ENCODE measurements around the gene ARHGAP23.

Gene ARHGAP23, protein sequence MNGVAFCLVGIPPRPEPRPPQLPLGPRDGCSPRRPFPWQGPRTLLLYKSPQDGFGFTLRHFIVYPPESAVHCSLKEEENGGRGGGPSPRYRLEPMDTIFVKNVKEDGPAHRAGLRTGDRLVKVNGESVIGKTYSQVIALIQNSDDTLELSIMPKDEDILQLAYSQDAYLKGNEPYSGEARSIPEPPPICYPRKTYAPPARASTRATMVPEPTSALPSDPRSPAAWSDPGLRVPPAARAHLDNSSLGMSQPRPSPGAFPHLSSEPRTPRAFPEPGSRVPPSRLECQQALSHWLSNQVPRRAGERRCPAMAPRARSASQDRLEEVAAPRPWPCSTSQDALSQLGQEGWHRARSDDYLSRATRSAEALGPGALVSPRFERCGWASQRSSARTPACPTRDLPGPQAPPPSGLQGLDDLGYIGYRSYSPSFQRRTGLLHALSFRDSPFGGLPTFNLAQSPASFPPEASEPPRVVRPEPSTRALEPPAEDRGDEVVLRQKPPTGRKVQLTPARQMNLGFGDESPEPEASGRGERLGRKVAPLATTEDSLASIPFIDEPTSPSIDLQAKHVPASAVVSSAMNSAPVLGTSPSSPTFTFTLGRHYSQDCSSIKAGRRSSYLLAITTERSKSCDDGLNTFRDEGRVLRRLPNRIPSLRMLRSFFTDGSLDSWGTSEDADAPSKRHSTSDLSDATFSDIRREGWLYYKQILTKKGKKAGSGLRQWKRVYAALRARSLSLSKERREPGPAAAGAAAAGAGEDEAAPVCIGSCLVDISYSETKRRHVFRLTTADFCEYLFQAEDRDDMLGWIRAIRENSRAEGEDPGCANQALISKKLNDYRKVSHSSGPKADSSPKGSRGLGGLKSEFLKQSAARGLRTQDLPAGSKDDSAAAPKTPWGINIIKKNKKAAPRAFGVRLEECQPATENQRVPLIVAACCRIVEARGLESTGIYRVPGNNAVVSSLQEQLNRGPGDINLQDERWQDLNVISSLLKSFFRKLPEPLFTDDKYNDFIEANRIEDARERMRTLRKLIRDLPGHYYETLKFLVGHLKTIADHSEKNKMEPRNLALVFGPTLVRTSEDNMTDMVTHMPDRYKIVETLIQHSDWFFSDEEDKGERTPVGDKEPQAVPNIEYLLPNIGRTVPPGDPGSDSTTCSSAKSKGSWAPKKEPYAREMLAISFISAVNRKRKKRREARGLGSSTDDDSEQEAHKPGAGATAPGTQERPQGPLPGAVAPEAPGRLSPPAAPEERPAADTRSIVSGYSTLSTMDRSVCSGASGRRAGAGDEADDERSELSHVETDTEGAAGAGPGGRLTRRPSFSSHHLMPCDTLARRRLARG (N-terminal part only)

GRCh38 chr17:38428112-38428642 lies at the start of gene ARHGAP23:
Gene ARHGAP23 (plus strand): TSS chr17:38428464. CDS start chr17:38428486, 22 bp downstream.
- in situ Hi-C loops (cut with HindIII; ENCODE audit: low sequenced_read_pairs): no loop called here

- in situ Hi-C loops (cut with HindIII; ENCODE audit: low sequenced_read_pairs): no loop called here
Observed at GRCh38 chr17:38379448-38379847, 48.8 kb upstream of the ARHGAP23 start.

GRCh38 chr17:38395090-38395489 lies 33.2 kb upstream of the ARHGAP23 start:
- in situ Hi-C loops (cut with HindIII; ENCODE audit: low sequenced_read_pairs): no loop called here

- in situ Hi-C loops (cut with HindIII; ENCODE audit: low sequenced_read_pairs): no loop called here
Observed at GRCh38 chr17:38397227-38397626, 31.0 kb upstream of the ARHGAP23 start.

- in situ Hi-C loops (cut with HindIII; ENCODE audit: low sequenced_read_pairs): no loop called here
Observed at GRCh38 chr17:38400286-38400685, 28.0 kb upstream of the ARHGAP23 start.

GRCh38 chr17:38401459-38401858 lies 26.8 kb upstream of the ARHGAP23 start:
- in situ Hi-C loops (cut with HindIII; ENCODE audit: low sequenced_read_pairs): no loop called here

DNA sequence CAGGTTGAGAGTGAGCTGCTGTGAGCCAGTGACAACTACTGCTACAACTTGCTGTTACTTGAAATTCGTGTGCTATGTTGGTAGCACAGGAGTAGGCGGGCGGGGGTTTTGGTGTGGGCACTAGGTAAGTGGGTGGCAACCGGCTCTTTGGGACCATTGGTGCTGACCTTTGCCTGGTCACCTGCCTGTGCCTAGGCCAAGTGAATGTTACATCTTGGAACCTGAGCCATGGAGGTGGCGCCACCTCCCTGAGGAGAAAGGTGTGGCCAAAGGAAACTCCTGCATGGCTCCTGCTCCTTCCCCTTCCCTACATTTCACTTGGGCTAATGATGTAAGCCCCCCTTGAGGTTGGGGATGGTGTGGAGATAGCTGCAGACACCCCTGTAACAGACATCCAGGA lies 25.4 kb upstream of the ARHGAP23 start:
- in situ Hi-C loops (cut with HindIII; ENCODE audit: low sequenced_read_pairs): no loop called here

DNA sequence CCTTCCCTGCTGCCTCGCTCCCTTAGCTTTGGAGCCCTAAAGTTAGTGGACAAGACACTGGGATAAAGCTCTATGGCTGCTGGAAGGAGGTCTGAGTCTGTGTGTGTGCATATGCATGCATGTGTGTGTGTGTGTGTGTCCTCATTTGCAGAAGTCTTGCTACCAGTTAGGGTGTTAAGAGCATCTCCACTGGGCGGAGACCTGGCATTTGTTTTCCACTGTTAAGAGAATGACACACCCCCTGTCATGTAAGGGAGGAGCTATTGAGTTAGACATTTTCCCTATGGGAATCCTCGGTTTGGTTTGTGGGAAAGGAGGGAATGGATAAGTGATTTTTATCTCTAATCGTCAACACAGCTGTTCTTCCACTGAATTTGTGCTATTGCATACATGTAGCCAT lies 24.8 kb upstream of the ARHGAP23 start:
- in situ Hi-C loops (cut with HindIII; ENCODE audit: low sequenced_read_pairs): no loop called here

DNA sequence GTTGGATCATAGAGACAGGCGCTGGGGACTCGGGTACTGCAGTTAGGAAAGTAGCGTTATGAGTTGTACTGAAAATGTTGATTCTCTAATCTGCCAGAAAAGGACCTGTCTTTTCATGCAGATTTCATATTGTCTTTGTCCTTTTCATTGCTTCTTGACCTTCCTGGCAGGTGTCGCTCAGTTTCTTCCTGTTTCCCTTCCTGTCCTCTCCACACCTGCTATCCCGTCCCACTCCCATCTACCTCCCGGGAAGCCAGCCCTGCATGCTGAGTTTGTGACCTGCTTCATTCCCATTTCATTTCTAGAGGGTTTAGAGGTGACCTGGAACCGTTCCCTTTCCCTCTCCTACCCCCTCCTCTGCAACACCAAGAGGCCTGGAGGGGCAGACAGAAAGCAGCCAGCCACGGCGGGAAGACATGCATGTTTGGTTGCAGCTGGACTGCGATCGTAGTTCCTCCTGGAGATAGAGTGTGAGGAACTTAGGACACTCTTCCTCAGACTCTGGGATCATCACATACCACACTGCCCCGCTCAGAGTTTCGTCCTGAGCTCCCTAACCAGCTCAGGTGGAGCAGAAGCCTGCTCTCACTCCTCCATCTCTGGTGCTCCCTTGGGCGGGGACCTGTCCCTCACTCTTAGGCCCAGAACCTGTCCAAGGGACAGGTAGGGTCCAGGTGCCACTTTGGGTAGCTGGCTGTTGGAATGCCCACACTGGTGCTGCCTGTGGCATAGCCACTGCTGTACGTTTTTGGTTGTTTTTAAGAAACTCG lies 23.9 kb upstream of the ARHGAP23 start:
- in situ Hi-C loops (cut with HindIII; ENCODE audit: low sequenced_read_pairs): no loop called here

- in situ Hi-C loops (cut with HindIII; ENCODE audit: low sequenced_read_pairs): no loop called here
Observed at GRCh38 chr17:38405654-38406053, 22.6 kb upstream of the ARHGAP23 start.

DNA sequence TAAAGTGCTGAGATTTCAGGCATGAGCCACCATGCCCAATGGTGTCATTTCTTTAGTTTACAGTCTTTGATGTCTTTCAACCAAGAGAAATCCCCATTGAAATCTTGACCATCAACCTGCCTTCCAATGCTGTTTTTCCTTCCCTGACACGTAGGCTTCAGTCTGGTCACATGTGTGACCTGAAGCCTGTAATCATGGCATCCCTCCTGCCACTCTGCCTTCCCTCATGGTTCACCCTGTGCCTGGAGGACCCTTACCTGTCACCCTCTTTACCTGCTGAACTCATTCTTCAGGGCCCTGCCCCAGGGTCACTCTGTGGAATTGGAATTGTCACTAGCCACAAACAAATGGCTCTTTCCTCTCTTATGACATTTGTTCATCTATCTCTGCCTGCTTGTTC lies 18.1 kb upstream of the ARHGAP23 start:
- in situ Hi-C loops (cut with HindIII; ENCODE audit: low sequenced_read_pairs): no loop called here

DNA sequence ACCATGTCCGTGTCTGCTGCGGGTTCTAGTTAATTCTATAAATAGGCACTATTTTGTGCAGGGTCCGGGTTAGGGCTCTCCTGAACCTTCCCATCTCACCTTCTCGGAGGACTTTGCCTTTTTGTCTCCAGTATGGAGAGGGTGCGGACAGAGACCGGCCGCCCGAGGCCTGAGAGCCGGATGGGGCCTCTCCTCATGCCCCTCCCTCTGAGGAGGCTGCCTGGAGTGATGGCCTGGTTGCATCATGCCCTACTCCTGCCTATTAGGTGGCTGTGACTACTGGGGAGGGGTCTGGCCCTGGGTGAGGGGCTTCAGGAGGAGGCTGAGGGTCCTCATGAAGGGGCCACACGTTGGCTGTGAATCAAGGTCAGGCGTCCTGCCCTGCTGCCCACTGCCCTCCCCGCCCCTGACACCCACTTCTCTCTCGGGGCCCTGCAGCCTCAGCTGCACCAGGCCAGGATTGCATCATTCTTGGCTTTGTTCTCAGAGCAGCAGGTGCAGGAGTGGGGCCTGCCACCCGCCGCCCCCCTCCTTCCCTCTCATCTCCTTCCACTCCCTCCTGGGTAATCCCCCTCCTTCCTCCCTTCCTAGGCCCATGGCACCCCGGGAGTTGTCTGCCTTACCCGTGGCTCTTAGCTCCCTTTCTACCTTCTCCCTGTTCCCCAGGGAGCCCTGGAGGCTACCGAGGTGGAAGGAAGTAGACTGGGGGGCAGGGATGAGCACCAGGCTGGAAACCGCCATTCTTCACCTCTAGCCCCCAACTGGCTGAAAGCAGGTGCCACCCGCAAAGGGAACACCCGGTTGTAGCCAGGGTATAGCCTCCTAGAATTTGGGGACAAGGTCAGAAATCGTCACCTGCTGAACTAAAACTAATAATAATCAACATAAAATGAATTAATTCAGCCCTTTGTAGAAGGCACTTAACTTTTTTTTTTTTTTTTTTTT lies 12.7 kb upstream of the ARHGAP23 start:
- in situ Hi-C loops (cut with HindIII; ENCODE audit: low sequenced_read_pairs): no loop called here

GRCh38 chr17:38416840-38417209 lies 11.4 kb upstream of the ARHGAP23 start:
- in situ Hi-C loops (cut with HindIII; ENCODE audit: low sequenced_read_pairs): no loop called here

- in situ Hi-C loops (cut with HindIII; ENCODE audit: low sequenced_read_pairs): no loop called here
Observed at GRCh38 chr17:38417210-38417951, 10.9 kb upstream of the ARHGAP23 start.

GRCh38 chr17:38418062-38418692 lies 10.1 kb upstream of the ARHGAP23 start:
- in situ Hi-C loops (cut with HindIII; ENCODE audit: low sequenced_read_pairs): no loop called here

DNA sequence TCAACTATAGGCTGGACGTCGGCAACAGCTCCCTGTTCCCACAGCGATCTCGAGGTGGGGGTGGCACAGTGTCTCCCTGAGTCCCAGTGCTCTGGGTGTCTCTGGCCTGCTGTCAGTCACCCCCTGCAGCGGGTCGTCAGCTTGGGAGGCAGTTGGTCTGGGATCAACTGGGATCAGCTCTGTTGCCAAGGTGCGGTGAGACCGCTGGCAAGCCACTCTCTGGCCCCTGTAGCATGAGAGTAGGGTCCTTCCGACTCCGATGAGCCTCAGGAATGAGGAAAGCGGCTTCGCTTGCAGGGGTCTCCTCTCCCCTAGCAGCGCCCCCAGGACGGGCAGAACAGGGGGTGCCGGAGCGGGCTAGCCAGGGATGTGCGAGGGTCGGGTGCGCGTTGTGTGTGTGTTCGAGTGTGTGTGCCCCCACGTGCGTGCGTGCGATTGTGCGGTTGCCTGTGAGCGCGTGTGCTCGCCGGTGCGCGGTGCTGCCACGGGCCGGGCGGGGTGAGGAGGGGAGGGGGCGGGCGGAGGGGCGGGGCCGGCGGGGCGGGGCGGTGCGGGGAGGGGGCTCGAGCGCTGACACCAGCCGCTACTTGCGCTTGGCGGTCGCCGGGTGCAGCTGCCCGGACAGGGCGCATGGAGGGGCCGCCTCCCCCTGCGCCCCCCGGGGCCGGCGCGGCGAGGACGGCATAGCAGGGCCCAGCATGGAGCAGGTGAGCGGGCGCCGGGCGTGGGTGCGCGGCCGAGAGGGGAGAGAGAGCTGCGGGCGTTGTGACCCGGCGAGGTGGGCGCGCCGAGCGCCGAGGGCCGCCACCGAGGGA lies 9.4 kb upstream of the ARHGAP23 start:
- in situ Hi-C loops (cut with HindIII; ENCODE audit: low sequenced_read_pairs): no loop called here

GRCh38 chr17:38419508-38419981 lies 8.7 kb upstream of the ARHGAP23 start:
- in situ Hi-C loops (cut with HindIII; ENCODE audit: low sequenced_read_pairs): no loop called here
